ENCODE measurements around the gene MYBPC2. TPM values are rescaled to one million over a fixed set of nuclear protein-coding genes. Genes with fewer than 3 reads are reported as not detected.
A peak's percentile ranks its signal among the peaks of the same experiment; 100 is the strongest.

The MYBPC2 gene
- total RNA-seq, 1 experiment from 2014 or later = 0.03 TPM

- Histone ChIP-seq H3K36me3 (no peaks in the 10 kb centered on the region), H3K27me3 (no peaks in the 10 kb centered on the region), H3K4me3 (peak overlapping the region; percentile 76), H3K9me3 (no peaks in the 10 kb centered on the region)
- no peak for DNase-seq
Measured at GRCh38 chr19:50510700-50511068, 78.0 kb downstream of the MYBPC2 start.

GRCh38 chr19:50511069-50511822, 78.6 kb downstream of the MYBPC2 start, which contains the start of gene JOSD2:
TSS of gene JOSD2 (minus strand) at chr19:50511191. CDS start at chr19:50510431, 760 bp downstream.
- Histone ChIP-seq H3K9me3 (no peaks in the 10 kb centered on the region), H3K27me3 (no peaks in the 10 kb centered on the region), H3K4me3 (peak within 1 kb of the TSS; percentile 76), H3K36me3 (no peaks in the 10 kb centered on the region)
- DNase-seq = peak; percentile 99

- H3K36me3 ChIP-seq = no peaks in the 10 kb centered on the region
- H3K9me3 ChIP-seq = no peaks in the 10 kb centered on the region
- no peak for DNase-seq
- H3K4me3 ChIP-seq = peak overlapping the region; percentile 76
- no peaks in the 10 kb centered on the region for H3K27me3 ChIP-seq
Measured at GRCh38 chr19:50512112-50512998, 79.7 kb downstream of the MYBPC2 start.

- Histone ChIP-seq H3K27me3 (no peaks in the 10 kb centered on the region), H3K4me3 (no peak overlapping the region), H3K9me3 (no peaks in the 10 kb centered on the region), H3K36me3 (no peaks in the 10 kb centered on the region)
- no peak for DNase-seq
Measured at GRCh38 chr19:50512999-50513745, 80.5 kb downstream of the MYBPC2 start.

- DNase-seq = no peak
- Histone ChIP-seq H3K9me3 (no peaks in the 10 kb centered on the region), H3K27me3 (no peaks in the 10 kb centered on the region), H3K36me3 (no peaks in the 10 kb centered on the region), H3K4me3 (no peak within 1 kb of the TSS)
Measured at GRCh38 chr19:50513746-50514345, 81.2 kb downstream of the MYBPC2 start, which contains the start of gene ASPDH. TSS of gene ASPDH (minus strand) at chr19:50513913. CDS start at chr19:50513823, 90 bp downstream.

- DNase-seq = no peak
- H3K27me3 ChIP-seq = no peaks in the 10 kb centered on the region
- H3K4me3 ChIP-seq = no peak overlapping the region
- no peaks in the 10 kb centered on the region for H3K36me3 ChIP-seq
- no peaks in the 10 kb centered on the region for H3K9me3 ChIP-seq
Measured at GRCh38 chr19:50514346-50515167, 81.9 kb downstream of the MYBPC2 start.

GRCh38 chr19:50515168-50515561, 82.5 kb downstream of the MYBPC2 start:
- H3K36me3 ChIP-seq = no peaks in the 10 kb centered on the region
- H3K27me3 ChIP-seq = no peaks in the 10 kb centered on the region
- no peaks in the 10 kb centered on the region for H3K9me3 ChIP-seq
- H3K4me3 ChIP-seq = no peak overlapping the region
- no peak for DNase-seq

Other genes starting within 250 kb of the MYBPC2 start
- 2.1 TPM in 1 of 2 replicates, not detected in the other for gene MYH14, start 229.3 kb upstream of the MYBPC2 start, total RNA-seq (2014; rRNA removed; shearing (Covaris generic); ENCODE audit: low replicate concordance)
- not detected in 2 replicates for gene KCNC3, start 103.5 kb upstream of the MYBPC2 start, total RNA-seq (2014; rRNA removed; shearing (Covaris generic); ENCODE audit: low replicate concordance)
- 1.5 TPM in 1 of 2 replicates, not detected in the other for gene NAPSA, start 67.3 kb upstream of the MYBPC2 start, total RNA-seq (2014; rRNA removed; shearing (Covaris generic); ENCODE audit: low replicate concordance)
- 113 and 173 TPM in 2 replicates for gene NR1H2, start 56.4 kb upstream of the MYBPC2 start, total RNA-seq (2014; rRNA removed; shearing (Covaris generic); ENCODE audit: low replicate concordance)
- 44.1 and 117 TPM in 2 replicates for gene POLD1, start 48.5 kb upstream of the MYBPC2 start, total RNA-seq (2014; rRNA removed; shearing (Covaris generic); ENCODE audit: low replicate concordance)
- gene SPIB, start 14.0 kb upstream of the MYBPC2 start, total RNA-seq (2014; rRNA removed; shearing (Covaris generic); ENCODE audit: low replicate concordance) = not detected in 2 replicates
- 98.5 and 127 TPM in 2 replicates for gene EMC10, start 43.6 kb downstream of the MYBPC2 start, total RNA-seq (2014; rRNA removed; shearing (Covaris generic); ENCODE audit: low replicate concordance)
- 1.2 TPM in 1 of 2 replicates, not detected in the other for gene GARIN5A, start 44.0 kb downstream of the MYBPC2 start, total RNA-seq (2014; rRNA removed; shearing (Covaris generic); ENCODE audit: low replicate concordance)
- gene JOSD2, start 78.3 kb downstream of the MYBPC2 start, total RNA-seq (2014; rRNA removed; shearing (Covaris generic); ENCODE audit: low replicate concordance) = 92.8 and 140 TPM in 2 replicates
- gene ASPDH, start 81.0 kb downstream of the MYBPC2 start, total RNA-seq (2014; rRNA removed; shearing (Covaris generic); ENCODE audit: low replicate concordance) = not detected in 2 replicates
- gene LRRC4B, start 135.5 kb downstream of the MYBPC2 start, total RNA-seq (2014; rRNA removed; shearing (Covaris generic); ENCODE audit: low replicate concordance) = 1.1 and 1.7 TPM in 2 replicates
- gene SYT3, start 207.0 kb downstream of the MYBPC2 start, total RNA-seq (2014; rRNA removed; shearing (Covaris generic); ENCODE audit: low replicate concordance) = not detected in 2 replicates
- gene C19orf81, start 216.6 kb downstream of the MYBPC2 start, total RNA-seq (2014; rRNA removed; shearing (Covaris generic); ENCODE audit: low replicate concordance) = 0.33 TPM in 1 of 2 replicates, not detected in the other

Data from MG63 (cell line).